Cortex of kidney (tissue), 1 donor: ENCODE data around the gene PHIP.
"Not testable (repeated sequence)": the region's sequence is repeated elsewhere in the genome, so short reads cannot be mapped to it uniquely, and the experiment has no call there.

Source experiments
- DNase-seq: peaks from one replicate; lab custom pipeline; 2025; lab: John Stamatoyannopoulos, UW

Gene PHIP

DNA sequence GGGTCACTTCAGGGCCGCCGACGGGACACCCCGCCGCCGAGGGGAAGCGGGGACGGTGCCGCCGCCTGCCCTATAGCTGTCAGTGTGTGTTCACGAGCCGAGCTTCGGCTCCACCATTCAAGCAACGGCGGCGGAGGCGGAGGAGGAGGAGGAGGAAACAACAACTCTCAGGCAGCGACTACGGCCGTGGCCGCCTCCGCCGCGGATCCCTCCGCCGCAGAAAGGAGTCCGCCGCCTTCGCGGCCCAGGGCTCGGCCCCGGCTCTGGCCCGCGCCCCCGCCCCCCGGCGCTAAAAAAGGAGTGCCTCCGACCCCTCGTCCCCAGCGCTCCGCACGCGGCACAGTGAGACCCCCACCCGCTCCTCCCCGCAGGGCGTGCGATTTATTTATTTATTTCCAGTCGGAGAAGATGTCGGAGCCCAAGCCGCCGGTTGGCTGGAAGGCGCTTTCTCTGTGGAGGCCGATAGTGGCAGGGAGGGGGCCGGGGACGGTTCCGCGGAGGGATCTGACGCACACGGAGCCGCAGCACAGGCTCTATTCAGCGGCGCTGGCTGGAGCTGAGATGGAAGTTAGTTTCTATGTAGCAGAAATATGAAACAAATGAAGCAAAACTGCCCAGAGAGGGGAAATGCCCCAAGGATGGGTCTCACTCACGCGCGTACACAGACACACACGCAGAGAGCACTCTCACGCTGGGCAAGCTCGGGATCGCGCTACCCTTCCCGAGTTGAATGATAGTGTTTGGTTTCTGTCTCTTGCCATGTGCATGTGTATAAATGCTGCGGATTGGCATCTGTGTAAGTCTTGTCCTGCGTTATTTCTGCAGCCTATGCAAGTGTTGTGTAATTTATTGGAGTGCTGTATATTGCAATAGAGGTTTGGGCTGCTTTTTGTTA is at the start of gene PHIP:
Gene PHIP (minus strand): TSS at position 180 of the 895 bp plus-strand sequence. CDS start 186 bp downstream, outside the sequence.
- DNase-seq: peak; percentile 73

DNA sequence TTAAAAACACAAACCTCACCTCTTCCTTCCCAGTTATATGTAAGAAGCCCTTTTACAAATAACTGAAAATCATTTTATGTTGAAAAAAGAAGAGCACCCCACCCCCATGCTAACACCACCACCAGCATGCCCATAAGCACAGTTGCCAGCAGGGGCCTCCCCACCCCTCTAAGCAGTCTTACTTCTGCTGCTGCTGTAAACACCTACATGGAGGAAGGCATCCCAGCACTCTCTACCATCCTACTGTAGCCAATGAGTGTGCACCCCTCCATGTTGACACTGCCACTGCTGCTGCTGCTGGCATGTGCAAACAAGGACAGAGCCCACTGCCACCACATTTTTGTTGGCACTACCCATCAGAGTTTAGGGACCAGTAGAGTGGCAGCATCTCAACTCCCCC is 49.6 kb upstream of the PHIP start:
- DNase-seq: no peak

DNA sequence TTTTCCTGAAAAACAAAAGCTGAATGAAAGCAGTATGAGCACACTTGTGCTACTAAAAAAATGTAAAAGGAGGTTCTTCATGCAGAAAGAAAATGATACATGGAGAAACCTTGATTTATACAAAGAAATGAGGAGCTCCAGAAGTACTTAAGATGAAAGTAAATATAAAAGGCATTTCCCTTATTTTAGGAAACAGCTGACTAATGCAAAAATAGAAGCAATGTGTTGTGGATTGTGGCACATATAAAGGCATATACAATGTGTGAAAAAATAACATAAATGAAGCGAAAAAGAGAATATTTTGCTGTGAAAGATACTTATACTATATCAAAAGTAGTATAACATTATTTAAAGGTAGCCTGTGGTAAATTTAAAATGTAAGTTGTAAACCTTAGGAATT is 41.2 kb upstream of the PHIP start:
- no peak for DNase-seq

DNA sequence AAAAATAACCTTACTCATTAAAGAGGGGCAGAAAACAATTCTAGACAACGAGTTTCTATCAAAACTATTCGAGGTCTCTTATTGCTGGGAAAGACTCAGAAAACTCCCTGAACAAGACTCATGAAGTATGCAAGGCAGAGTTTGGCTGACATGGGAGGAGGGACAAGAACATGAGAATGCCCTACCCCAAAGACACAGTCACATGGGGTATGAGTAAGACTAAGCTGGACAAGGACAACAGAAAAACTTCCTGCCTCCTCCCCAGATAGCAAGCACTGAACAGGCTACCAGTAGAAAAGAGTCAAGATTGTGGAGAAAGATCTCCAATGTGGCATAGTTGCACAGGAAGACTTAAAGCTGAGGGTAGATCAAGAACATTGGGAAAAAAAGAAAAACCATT is 39.7 kb upstream of the PHIP start:
- no peak for DNase-seq

DNA sequence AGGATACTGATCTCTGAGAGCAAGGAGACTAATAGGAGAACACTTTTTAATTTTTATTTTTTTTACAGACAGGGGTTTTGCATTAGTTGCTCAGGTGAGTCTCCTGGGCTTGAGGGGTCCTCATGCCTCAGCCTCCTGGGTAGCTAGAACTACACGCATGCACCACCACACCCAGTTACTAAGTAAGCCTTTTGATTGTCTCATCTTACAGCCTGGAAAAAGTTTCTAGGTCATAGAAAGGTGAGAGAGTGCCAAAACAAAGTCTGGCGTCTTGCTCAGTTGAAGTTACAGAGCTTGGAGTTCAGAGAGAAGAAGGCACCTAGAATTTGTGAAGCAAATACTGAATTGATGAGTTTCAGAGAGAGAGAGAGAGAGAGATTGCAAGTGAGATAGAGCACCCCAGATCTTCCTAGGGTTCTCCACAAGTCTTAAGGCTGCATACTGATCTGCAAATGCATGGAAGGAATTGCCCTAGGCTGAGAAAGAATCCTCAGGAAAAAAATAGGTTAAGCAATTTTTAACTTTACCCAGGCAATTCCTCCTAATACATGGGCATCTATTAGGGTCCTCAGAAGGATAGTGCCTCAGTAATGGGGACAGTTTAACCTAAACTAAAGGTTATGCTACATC is 37.6 kb upstream of the PHIP start:
- no peak for DNase-seq

DNA sequence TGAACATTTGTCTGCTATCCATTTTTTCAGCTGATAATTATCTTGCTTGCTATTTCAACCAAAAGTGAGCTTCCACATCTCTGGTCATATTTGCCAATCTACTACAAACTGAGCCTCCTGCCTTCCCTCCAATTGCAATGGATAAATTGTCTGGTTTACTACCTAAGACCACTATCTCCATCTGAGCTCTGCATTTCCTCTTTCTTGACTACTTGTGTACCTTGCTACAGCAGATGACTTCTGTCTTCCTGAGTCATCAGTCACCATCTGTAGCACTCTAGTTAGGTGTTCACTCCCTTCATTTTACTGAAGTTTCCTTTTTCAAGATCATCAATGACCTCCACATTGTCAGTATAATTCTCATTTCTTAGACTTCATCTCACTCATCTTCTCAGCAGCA is 33.5 kb upstream of the PHIP start:
- DNase-seq: no peak

DNA sequence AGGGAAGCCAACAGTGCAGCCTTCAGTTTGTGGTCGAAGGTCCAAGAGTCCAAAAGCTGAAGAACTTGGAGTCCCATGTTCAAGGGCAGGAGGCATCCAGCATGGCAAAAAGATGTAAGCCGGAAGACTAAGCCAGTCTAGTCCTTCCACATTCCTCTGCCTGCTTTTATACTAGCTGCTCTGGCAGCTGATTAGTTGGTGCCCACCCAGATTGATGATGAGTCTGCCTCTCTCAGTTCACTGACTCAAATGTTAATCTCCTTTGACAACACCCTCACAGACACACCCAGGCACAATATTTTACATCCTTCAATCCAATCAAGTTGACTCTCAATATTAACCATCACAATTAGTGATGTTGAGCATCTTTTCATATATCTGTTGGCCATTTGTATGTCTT is 23.1 kb upstream of the PHIP start:
- no peak for DNase-seq

DNA sequence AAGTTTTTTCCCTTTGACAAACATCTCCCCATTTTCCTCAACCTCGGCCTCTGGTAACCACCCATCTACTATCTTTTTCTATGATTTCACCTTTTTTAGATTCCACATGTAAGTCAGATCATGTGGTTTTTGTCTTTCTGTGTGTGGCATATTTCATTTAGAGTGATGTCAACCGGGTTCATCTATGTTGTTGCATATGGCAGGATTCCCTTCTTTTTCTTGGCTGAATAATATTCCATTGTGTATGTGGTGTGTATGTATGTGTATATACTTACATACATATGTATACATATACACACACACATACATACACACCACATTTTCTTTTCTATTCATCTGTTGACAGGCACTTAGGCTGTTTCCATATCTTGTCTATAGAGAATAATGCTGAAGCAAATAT is 22.2 kb upstream of the PHIP start:
- no peak for DNase-seq

DNA sequence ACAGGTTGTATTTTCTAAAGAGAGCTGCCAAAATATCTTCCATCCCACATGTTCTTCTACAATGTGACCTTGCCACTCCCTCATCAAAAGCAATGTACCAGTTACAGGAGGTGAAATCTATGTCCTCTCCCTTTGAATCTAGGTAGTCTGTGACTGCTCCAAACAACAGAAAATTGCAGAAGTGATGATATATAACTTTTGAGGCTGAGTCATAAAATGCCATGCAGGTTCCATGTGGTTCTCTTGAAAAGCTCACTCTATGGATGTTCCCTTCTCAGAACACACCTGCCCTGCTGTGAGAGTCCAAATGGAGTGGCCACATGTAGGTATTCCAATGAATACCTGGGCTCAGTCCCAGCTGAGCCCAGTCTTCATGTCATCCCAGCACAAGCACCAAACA is 16.9 kb upstream of the PHIP start:
- no peak for DNase-seq

DNA sequence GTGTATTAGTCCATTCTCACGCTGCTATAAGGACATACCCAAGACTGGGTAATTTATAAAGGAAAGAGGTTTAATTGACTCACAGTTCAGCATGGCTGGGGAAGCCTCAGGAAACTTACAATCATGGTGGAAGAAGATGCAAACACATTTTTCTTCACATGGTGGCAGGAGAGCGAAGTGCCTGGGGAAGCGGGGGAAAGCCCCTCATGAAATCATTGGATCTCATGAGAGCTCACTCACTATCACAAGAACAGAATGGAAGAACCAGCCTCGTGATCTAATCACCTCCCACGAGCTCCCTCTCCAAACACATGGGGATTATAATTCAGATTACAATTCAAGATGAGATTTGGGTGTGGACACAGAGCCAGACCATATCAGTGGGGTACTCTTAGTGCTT is 13.7 kb upstream of the PHIP start:
- not testable (repeated sequence) for DNase-seq

DNA sequence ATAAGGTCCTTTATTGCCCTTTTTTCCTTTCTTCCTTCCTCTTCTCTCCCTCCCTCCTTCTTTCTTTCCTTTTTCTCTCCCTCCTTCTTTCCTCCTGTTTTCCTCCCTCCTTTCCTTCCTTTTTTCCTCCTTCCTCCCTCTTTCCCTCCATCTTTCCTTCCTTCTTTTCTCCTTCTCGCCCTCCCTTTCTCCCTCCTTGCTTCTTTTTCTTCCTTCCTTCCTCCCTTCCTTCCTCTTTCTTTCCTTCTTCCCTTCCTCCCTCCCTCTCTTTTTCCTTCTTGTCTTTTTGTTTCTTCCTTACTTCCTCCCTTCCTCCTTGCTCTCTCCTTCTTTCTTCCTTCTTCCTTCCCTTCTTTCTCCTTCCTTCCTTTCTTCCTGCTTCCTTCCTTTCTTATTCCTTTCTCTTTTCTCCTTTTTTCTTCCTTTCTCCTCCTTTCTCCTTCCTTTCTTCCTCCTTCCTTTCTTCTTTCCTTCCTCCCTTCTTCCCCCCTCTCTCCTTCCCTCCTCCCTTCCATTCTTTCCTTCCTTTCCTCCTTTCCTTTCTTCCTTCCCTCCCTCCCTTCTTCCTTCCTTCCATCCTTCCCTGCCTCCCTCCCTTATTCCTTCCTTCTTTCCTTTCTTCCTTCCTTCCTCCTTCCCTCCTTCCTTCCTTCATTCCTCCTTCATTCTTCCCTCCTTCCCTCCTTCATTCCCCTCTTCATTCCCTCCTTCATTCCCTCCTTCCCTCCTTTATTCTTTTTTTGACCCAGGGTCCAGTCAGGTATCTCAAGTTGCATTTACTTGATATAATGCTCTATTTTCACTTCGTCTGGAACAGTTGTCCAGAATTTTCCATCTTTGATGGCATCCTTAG is 11.7 kb upstream of the PHIP start:
- no peak for DNase-seq

DNA sequence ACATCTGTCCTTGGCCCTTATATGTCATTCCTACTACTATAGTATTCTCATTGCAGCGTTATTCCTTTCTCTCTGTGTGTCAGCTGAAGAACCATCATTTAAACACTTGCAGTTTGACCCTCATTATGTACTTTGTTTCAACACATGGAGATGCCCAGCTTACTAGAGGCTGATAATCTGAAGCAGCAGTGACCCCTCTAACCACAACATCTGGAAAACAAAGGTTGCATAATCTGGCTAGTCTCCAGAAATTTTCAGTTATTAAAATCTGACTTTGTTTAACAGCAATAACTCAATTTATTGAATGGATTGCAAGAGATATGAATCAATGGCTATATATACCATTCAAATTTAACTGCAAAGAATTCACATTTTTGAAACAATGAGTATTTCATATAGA is 6.6 kb upstream of the PHIP start:
- DNase-seq: no peak

DNA sequence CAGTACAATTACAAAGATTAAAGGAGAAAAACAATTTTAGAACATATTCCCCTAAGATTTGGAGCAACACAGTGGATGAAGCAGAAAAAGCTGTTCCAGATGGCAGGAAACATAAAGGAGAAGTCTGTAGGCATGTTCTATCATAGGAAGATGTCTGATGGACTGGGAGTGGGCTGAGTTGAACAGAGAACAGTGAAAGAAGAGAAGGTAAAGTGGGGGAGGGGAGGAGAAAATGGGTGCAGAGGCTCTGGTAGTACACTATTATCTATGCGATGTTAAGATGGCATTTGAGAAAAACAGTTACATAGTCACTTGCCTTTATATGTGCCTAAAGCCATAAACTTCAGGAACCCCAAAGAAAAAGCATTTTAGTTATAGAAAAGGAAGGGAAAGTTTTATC is 4.2 kb upstream of the PHIP start:
- no peak for DNase-seq

DNA sequence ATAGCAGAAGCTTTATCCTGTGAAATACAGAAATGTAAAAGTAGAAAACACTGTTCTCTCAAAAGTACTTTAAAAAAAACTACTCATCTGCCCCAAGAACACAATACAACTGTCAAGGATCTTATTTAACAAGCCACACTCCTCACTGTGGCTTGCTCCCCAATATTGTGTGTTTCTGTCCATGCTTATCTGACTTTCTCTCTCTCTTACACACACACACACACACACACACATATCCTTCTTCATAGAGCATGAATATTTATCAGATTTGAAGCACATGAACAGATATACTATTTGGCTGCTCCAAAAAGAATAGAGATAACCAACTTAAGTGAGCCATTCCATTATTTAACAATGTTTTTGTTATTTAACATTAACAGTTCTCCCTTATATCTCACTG is 3.6 kb upstream of the PHIP start:
- DNase-seq: no peak

DNA sequence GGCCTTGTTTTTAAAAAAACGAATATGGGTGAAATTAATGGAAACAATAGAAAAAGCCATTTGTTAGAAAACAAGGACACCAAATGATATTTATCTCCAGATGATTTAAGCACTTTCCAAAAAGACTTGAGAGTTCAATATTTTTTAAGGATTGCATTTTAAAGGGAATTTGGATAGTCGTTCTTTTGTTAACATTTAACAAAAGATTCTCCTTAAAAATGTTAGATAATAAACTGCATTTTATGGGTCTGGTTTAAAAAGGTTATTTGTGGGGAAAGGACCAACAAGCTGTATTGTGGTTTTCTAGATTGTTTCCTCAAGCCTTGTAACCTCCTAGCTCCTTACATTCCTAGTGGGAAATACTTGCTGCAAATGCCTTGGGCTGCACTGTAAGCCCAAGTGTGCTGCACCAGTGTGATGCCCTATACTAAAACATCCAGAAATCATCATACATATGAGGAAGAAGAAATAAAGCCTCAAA is 1.5 kb upstream of the PHIP start:
- DNase-seq: no peak

DNA sequence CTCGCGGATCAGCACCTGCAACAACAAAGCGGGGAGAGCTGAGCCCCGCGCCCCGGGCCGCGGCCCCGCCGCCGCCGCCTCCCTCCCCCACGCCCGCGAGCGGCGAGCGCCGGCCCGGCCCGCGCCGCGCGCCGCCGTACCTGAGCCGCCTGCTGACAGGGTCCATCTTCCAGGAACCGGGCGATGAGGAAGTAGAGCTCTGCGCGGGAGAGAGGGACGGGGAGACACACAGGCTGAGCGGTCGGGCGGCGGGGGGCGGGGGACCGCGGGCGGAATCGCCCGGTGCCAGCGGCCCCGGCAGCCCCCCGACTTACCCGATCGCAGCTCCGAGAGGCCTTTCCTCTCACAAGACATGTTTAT is 359 bp downstream of the PHIP start:
- no peak for DNase-seq

DNA sequence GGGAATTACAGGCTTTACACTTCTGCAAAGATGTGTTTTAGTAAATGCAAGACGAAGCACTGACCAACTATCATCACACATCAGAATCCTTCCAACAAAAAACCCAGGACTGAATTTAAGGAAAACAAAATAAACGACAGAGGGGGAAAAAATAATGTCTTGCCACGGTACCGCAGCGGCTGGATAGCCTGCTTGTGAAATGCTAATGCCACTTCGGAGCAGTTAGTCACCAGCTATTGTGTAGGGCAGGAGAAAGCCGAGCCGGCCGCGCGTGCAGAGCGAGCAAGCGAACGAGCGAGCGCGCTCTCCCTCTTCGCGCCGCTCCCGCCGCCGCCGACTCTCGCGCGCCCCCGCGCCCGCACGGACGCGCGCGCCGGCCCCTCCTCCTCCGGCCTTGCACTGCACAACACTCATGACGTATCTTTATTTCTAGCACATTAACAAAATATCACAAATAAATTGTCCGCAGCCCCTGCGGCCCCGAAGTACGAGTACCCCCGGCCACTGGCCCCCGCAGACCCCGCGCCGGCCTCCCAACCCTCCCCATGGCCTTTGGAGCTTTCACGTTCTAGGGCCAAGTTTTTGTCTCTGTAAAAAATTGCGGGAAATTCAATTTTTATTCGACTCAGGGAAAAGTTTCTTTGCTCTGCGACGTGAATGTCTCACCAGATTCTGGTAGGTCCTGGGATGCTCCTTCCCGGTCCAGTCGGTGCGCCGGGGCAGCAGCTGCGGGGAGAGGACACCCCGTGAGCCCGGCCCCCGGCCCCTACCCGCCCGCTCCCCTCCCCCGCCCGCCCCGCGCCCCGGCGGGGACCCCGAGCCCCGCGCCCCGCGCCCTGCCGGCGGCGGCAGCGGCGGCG is 1.0 kb downstream of the PHIP start:
- DNase-seq: peak; percentile 29

DNA sequence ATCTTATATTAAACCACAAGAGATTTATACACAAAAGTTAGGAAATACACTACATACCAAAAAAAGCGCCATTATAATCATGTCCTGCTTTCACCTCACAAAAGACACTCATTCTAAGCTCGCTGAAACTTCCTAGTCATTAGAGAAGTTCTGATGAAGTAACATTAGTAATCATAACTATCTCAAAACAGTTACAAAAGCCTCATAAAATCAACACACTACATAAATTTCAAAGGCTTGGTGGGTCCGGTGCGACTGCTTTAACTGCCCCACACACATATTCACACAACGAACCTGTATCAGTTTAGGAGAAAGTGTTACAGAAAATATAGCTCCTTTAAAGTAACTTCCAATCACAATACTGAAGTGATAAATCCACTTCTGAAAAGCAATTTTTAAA is 1.9 kb downstream of the PHIP start:
- DNase-seq: no peak

DNA sequence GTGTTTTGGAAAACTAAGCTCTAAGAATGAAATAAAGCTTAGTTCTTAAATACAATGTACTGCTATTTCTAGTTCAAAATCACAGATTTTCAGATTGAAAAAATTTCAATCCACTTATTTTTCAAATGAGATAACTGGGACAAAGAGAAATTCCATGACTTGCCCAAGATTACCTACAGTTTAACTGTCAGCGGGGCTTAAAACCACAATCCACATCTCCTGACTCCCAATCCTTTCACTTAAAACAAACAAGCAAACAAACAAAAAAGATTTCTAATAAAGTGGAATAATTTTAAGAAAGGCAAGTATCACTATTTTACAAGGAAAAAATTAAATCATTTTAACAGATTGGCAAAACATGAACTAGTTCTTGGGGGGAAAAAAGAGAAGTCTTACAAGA is 4.2 kb downstream of the PHIP start:
- DNase-seq: no peak

DNA sequence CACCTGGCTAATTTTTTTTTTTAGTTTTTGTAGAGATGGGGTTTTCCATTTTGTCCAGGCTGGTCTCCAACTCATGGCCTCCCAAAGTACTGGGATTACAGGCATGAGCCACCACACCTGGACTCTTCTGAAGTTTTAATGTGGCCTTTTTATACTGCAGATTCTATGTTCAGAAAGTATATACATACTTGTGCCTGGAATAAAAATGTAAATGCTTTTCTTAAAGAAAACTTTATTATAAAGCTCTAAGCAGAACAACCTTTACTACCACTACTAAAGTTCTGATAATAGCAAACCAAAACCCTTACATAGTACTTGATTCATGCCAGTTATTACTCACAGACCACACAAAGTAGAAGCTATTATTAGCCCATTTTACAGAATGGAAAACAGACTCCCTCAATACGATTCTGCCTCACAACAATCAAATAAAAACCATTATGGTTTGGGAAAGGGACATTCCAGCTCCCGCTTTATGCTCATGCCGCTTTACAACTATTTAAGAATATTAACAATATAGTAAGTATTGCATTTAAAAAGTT is 5.3 kb downstream of the PHIP start:
- no peak for DNase-seq

DNA sequence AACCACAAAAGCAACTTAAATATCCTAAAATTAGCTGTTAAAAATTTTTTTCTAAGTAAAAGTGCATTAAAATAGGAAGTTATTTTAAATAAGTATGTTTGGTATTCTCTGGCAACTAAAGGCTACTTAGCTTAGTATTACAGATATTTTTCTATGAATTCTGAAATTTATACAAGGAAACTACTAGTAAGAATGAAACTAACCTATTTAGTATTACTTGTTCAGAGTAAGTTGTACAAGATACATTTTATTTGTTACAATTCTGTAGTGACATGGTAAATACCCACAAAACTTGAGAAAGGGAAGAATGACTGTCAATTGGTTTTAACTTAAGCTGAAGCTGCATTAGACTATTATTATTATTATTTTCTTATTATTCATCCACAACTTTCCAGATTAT is 6.5 kb downstream of the PHIP start:
- DNase-seq: no peak
